DMS153 treated with DMSO at 0.1 percent for 48 hours (cell line): ENCODE measurements around the gene CDH4.
"Not testable (repeated sequence)": the region's sequence is repeated elsewhere in the genome, so short reads cannot be mapped to it uniquely, and the experiment has no call there.

ENCODE experiments used
- DNase-seq: peaks from one replicate; lab custom pipeline; 2025; ENCODE audit not compliant: unreplicated experiment; lab: John Stamatoyannopoulos, UW

The CDH4 gene

DNA sequence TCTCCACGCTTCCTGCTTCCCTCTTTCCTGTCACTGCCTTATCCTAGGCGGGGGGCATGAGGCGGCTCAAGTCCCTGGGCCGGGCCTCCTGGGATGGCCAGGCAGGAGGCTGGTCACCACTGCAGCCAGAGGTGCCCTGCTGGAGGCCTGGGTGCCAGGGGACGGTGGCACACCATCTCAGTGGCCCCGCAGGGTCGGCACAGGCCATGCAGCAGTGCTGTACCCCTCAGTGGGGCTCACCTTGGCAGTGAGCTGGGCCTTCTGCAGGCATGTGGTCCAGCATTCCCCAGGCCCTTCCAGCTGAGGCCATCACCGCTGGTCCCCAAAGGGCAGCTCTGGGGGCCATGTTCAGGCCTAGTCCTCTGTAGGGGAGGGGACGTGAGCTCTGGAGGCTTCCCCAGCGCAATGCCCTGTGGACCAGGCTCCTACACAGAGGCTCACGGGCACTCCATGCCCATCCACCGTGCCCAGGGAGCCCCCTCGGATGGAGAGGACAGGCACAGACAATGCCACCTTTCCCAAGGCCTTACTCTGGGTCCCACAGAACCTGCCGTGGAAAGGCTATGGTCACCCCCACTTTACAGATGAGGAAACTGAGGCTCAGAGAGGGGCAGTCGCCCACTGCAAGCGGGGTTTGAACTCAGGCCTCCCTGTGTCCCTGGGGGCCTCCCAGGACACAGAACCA is 689.8 kb downstream of the CDH4 start:
- DNase-seq: no peak

DNA sequence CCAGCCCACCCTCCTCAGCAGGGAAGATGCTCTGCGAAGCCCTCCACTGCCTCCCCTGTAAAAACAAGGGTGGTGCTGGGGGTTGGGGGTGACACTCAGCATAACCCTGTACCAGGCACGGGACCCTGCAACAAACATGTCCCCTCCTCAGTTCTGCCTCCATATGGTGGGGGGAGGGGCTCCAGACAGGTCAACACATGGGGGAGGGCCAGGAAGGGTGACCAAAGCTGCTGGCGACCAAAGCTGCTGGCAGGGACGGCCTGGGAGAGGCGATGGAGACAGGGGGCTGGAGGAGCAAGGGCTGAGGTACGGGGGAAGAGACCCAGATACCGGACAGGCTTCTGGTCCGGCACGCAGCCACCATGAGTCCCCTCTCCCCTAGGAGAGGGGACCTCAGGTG is 690.5 kb downstream of the CDH4 start:
- no peak for DNase-seq

DNA sequence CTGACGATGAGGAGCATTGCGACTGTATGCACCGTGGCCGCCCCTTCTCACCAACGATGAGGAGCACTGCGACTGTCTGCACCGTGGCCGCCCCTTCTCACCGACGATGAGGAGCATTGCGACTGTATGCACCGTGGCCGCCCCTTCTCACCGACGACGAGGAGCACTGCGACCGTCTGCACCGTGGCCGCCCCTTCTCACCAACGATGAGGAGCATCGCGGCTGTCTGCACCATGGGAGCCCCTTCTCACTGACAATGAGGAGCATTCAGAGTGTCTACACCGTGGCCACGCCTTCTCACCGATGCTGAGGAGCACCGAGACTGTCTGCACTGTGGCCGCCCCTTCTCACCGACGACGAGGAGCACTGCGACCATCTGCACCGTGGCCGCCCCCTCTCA is 692.9 kb downstream of the CDH4 start:
- not testable (repeated sequence) for DNase-seq

DNA sequence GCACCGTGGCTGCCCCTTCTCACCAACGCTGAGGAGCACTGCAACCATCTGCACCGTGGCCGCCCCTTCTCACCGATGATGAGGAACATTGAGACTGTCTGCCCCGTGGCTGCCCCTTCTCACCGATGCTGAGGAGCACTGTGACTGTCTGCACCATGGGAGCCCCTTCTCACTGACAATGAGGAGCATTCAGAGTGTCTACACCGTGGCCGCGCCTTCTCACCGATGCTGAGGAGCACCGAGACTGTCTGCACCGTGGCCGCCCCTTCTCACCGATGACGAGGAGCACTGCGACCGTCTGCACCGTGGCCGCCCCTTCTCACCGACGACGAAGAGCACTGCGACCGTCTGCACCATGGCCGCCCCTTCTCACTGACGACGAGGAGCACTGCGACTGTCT is 693.4 kb downstream of the CDH4 start:
- not testable (repeated sequence) for DNase-seq

DNA sequence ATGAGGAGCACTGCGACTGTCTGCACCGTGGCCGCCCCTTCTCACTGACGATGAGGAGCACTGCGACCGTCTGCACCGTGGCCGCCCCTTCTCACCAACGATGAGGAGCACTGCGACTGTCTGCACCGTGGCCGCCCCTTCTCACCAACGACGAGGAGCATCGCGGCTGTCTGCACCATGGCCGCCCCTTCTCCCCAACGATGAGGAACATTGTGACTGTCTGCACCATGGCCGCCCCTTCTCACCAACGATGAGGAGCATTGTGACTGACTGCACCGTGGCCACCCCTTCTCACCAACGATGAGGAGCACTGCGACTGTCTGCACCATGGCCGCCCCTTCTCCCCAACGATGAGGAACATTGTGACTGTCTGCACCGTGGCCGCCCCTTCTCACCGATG is 696.0 kb downstream of the CDH4 start:
- DNase-seq: not testable (repeated sequence)

DNA sequence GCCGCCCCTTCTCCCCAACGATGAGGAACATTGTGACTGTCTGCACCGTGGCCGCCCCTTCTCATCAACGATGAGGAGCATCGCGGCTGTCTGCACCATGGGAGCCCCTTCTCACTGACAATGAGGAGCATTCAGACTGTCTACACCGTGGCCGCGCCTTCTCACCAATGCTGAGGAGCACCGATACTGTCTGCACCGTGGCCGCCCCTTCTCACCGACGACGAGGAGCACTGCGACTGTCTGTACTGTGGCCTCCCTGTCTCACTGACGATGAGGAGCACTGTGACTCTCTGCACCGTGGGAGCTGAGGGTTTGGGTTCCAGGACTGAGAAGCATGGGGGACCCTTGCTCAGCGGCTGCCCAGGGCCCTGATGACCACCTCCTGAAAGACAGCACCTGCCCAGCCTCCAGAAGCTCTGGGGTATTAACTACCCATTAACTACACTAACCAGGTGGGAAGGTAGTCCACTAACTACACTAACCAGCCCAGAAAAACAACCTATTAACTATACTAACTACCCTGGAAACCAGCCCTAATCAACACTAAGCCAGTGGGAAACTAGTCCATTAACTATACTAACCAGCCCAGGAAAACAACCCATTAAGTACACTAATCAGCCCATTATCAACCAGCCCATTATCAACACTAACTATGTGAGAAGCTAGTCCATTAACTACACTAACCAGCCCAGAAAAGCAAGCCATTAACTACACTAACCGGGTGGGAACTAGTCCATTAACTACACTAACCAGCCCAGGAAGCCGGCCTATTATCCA is 696.7 kb downstream of the CDH4 start:
- no peak for DNase-seq

DNA sequence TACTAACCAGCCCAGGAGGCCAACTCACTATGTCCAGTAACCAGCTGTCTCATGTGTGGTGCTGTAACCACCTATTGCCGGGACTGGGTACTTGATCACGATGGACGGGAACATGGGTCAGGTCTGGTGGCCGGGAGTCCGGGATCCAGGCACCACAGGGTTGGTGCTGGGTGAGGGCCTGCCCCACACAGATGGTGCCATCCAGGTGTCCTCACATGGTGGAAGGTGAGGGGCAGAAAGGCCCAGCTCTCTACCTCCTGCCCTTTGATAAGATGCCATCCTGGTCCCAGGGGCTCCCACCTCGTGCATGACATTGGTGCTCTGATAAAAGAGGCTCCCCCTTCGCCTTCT is 697.3 kb downstream of the CDH4 start:
- DNase-seq: no peak

DNA sequence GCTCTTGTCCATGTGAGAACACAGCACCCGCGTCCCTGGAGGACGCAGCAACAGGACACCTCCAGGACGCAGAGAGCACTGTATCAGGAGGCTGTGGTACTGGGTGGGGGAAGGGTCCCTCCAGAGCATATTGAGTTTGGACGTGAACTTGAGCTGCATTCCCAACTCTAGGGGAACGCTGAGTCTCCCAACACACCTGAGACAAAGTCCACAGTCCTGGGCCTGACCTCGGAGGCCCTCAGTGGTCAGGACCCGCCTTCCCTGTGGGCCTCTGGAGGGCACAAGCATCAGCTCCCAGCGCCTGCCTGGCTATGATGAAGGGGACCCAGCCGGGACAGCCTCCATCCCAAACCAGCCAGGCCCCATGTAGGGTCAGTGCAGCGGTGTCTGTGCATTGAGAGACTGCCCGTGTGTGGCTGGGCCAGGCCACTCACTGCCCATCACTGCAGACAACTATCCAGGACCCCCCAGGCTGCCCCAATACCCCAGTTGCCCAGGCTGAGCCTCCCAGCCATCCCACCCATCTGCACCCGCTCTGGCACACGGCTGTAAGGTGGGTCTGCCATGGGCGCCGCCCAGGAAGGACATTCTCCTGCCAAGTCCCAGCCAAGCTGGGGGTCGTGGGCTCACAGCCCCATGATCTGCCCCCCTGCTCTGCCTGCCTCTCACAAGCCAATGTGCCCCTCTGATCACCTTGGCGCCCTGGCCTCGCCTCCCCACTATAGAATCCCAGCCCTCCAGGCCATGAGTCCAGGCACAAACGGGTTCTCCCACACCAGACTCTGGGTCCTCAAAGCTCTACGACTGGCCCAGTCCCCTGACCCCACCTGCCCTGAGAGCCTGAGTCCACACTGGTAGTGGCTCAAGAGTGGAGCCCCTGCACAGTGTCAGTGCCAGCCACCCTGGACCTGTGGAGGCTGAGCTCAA is 697.9 kb downstream of the CDH4 start:
- DNase-seq: no peak

DNA sequence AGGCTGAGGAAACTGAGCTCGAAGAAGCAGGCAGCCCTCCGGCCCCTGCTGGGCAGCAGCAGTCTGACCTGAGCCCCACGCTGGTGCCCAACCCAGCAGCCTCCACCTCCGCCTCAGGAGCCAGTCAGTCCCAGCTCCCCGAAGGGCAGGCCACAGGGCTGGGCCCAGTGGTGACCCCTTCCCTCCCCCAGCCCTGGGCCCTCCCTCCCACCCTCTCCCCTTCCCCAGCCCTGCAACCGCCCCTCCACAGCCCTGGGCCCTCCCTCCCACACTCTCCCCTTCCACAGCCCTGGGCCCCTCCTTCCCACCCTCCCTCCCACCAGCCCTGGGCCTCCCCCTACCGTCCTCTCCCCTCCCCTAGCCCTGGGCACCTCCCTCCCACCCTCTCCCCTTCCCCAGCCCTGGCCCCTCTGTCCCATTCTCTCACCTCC is 698.6 kb downstream of the CDH4 start:
- no peak for DNase-seq

DNA sequence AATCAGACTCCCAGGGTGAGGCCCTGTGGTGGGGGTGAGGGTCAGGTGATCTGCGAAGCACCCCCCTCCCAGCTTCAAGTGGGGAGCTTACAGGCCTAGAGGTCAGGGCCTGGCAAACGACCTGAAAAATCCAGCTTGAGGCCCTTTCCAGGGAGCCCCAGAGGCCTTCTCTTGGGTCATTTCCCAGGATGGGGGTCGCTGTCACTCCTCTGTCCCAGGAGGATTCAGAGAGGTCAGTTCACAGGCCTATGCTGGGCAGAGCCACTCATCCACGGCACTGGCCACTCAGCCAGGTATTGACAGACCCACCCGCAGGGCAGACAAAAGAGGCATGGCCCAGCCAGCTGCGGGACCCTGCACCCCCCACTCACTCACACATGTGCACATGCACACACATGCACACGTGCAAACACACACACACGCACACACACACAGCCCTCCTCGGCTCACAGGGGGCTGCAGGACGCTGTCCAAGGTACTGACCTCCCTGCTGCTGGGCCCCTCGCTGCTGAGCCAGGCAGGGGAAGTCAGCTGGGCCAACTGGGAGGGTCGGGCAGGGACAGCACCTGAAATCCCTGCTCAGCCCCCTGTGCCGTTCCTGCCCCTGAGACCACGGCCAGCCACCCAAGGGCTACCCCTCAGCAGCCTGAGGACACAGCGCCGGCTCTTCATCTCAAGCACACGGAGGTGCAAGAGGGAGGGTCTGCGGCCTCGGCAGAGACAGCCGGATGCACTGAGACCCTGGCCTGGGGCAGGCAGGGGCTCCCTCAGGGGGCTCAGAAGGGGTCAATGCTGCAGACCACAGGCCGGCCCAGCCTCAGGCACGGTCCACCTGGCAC is 699.9 kb downstream of the CDH4 start:
- no peak for DNase-seq

DNA sequence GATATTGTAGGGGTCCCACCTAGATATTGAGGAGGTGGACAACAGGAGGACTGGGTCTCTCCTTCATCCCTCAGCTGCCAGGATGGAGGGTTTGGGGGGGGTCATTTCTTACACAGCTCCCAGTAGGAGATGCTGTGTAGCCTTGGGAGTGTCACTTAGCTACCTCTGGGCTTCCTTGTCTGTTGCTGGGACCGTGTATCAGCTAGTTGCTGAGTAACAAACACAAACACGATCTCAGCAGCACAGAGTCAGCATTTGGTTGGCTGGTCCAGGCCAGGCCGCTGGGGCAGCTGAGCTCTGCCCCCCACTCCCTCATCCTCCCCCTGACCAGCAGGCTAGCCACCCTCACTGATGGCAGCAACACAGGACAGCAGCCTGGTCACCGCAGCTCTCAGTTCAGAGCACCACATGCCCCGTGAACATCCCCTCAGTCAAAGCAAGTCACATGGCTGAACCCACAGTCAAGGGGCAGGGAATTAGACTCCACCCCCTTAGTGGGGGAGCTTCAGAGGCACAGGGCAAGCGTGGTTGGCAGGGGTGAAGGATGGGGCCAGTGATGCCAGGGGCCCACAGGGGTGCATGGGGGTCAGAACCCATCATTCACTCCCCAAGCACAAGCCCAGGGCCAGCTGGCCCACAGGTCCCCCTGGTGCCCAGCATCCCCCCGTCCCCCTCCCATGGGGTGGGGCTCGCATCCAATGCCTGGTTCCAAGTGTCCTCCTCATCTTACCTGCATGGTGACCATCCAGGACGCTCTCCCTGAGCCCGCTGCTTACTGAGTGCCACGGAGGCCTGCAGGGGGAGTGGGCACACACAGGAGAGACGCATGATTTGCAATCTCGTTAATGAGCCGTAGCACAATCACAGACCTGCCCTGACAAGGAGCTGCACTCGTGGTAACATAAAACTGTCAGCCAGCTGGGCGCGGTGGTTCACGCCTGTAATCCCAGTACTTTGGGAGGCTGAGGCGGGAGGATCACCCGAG is 701.3 kb downstream of the CDH4 start:
- no peak for DNase-seq

DNA sequence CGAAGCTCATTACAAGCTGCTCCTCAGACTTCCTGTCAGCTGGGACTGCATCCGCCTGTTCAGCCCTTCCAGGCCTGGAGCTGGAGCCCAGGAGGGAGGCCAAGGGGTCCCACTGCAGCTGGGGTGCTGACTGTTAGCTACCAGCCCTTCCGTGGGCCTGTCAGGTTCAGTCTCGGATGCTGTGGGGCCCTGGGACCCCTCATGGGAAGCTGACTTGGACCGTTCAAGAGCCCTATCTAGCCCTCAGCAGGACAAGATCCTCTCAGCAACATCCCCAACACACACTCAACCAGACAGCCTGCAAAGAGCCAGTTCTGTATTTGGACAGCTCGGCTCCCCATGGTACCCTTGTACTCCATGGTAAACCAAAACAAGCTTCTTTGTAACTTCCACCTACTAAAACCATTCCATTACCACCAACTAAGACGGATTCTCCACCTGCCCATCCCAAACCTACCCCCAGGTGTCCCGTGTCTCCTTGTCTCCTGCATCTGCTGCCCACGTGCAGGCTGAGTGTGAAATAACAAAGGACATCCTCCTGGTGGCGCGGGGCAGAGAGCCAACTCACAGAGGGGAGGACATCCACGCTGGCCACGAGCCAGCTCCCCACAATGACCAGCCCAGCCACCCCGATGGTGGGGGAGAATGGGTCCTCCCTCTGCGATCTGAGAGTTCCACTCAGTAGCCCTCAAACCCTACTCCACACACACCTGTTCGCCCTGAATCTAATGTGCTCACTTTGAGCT is 702.4 kb downstream of the CDH4 start:
- DNase-seq: peak; percentile 48

DNA sequence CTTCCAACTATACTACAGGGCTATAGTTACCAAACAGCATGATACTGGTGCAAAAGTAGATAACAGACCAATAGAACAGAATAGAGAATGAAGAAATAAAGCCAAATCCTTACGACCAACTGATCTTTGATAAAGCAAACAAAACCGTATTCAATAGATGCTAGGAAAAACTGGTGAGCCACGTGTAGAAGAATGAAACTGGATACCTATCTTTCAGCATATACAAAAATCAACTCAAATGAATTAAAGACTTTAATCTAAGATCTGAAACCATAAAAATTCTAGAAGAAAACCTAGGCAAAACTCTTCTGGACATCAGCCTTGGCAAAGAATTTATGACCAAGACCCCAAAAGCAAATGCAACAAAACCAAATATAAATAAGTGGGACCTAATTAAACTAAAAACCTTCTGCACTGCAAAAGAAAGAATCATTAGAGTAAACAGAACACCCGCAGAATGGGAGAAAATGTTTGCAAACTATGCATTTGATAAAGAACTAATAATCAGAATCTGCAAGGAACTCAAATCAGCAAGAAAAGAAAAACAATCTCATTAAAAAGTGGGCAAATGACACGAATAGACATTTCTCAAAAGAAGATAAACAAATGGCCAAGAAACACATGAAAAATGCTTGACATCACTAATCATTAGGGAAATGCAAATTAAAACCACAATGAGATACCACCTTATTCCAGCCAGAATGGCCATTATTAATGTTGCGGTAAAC is 703.8 kb downstream of the CDH4 start:
- no peak for DNase-seq

DNA sequence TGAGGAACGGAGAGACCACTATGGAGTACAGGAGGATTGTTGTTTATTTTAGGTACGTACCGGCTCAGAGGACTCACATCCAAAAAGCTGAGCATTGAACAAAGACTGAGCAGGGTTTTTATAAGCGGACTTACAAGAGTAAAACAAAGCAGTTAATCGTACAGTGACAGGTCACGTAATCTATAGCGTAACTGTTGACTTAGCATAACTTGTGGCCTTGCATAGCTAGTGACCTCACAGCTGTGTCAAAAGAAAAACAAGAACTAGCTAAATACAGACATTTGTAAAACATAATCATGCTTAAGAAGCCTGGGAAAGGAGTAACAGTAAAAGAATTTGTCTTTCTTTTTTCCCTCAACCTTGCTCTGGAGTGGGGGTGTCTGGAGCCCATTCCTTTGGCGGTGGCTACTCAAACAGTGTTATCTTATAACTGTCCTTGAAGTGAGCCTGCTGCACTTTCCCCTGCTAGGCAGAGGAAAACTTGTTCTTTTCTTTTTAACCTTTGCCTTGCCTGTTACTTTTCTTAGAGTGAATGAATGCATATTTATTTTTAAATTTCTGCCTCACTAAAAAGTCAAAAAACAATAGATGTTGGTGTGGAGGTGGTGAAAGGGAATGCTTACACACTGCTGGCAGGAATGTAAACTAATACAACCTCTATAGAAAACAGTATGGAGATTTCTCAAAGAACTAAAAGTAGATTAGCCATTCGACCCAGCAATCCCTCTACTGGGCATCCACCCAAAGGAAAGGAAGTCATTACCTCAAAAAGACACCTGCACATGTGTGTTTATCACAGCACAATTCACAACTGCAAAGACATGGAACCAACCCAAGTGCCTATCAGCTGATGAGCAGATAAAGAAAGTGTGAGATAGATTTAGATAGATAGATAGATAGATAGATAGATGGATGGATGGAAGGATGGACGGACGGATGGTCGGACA is 704.6 kb downstream of the CDH4 start:
- DNase-seq: no peak

DNA sequence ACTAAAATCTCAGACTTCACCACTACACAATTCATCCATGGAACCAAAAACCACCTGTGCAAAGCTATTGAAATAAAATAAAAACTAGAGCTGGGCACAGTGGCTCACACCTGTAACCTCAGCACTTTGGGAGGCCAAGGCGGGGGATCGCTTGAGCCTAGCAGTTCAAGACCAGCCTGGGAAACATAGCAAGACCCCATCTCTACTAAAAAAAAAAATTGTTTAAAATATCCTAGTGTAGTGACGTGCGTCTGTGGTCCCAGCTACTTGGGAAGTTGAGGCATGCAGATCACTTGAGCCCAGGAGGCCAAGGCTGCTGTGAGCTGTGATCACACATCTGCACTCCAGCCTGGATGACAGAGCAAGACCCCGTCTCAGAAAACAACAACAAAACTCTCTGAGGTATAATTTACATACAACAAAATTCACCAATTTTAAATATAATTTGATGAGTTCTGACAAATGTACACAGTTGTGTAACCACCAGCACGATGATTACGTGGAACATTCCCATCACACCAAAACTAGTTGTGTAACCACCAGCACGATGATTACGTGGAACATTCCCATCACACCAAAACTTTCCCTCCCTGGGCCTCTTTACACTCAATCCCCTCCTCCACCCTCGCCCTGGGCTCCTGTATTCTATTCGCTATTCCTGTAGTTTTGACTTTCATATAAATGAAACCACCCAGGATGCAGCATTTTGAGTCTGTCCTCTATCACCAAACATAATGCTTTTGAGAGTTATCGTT is 706.1 kb downstream of the CDH4 start:
- no peak for DNase-seq
